Prostate gland (tissue), 2 donors: ENCODE results near the gene IL2RA. TPM values are rescaled to one million over a fixed set of nuclear protein-coding genes. Genes with fewer than 3 reads are reported as not detected.
"Not testable (repeated sequence)": the region's sequence is repeated elsewhere in the genome, so short reads cannot be mapped to it uniquely, and the experiment has no call there.

Source experiments
- DNase-seq: peaks from one replicate; pipeline ENCODE4 v3.0.0-alpha.2; 2019; ENCODE audit warnings: low spot score
- H3K27ac ChIP-seq, 2 donors: fragments of 200-600 bp; sonication (generic); 2 replicates each; pipeline ENCODE4 v1.5.1; 2017 to 2019
- H3K27me3 ChIP-seq: fragments of 200-600 bp; sonication (generic); replicated peaks from 2 replicates; pipeline ENCODE4 v1.5.1; 2019; ENCODE audit not compliant: insufficient read depth
- H3K36me3 ChIP-seq, 2 donors: fragments of 200-600 bp; sonication (generic); 1 replicate in 1 of 2; 2 replicates in 1 of 2; pipeline versions ENCODE4 v1.5.1 to v1.8.1; 2017 to 2019
- H3K4me1 ChIP-seq: fragments of 200-600 bp; sonication (generic); replicated peaks from 2 replicates; pipeline ENCODE4 v1.5.1; 2019
- H3K4me3 ChIP-seq, 2 donors: fragments of 200-600 bp; sonication (generic); 2 replicates each; pipeline ENCODE4 v1.5.1; 2017 to 2019
- H3K9me3 ChIP-seq: fragments of 200-600 bp; sonication (generic); 2 replicates; pipeline ENCODE4 v1.5.1; 2017
- CTCF ChIP-seq, 4 experiments: fragments of 200-600 bp in 2 of 4; fragments of 450-650 bp in 2 of 4; sonication (generic) in 2 of 4; IDR thresholded peaks; 1 replicate in 3 of 4; 2 replicates in 1 of 4; pipeline ENCODE4 v1.5.1; 2016 to 2019; ENCODE audit warnings: antibody characterized with exemption in 4 of 4, mild to moderate bottlenecking in 2 of 4, moderate library complexity in 2 of 4
- POLR2A ChIP-seq: fragments of 450-650 bp; IDR thresholded peaks from one replicate; pipeline ENCODE4 v1.6.1; 2016; ENCODE audit warnings: antibody characterized with exemption, mild to moderate bottlenecking
- POLR2AphosphoS5 ChIP-seq: sonication (generic); formaldehyde crosslinking; IDR thresholded peaks from one replicate; pipeline ENCODE4 v1.6.1; 2017; ENCODE audit warnings: antibody characterized with exemption
- WGBS: methylation state at CpG from one replicate; pipeline ENCODE4 v1.1.5; 2018; 5-methylcytosine and 5-hydroxymethylcytosine counted together
- intact Hi-C: fragments of 100-400 bp; cut with DNase I; formaldehyde crosslinking; loops from one replicate; pipeline ENCODE4 v1.14.2; 2022
- total RNA-seq, 2 donors: library from RNA; depleted of rRNA; stranded (reverse); fragments of >200 nt; gene quantifications; one replicate each; pipeline ENCODE4 v1.1.0, GENCODE V29; 2016

Gene IL2RA
- total RNA-seq, 2 donors from 2014 or later, result 1.9 TPM; not detected in 1

- intact Hi-C loops, result loop anchor here (2.0 kb wide), 3 partner anchors 43 to 293 kb away; partner anchors contain the start of gene PFKFB3
- no peak overlapping the region for H3K27ac ChIP-seq
- DNase-seq, result no peak
- TF ChIP-seq POLR2A (no peak), POLR2AphosphoS5 (no peak), CTCF (IDR thresholded peaks at IDR 0.05) (no peak)
- no peak overlapping the region for H3K4me3 ChIP-seq
- H3K36me3 ChIP-seq, result peaks cover 0 to 4% of the 10 kb centered on the region in 2 donors
- no peaks in the 10 kb centered on the region for H3K27me3 ChIP-seq
- no peaks in the 10 kb centered on the region for H3K9me3 ChIP-seq
- no peaks in the 10 kb centered on the region for H3K4me1 ChIP-seq
- WGBS, result 78% methylated on average over 6 of the region's 6 CpGs
Measured at GRCh38 chr10:6108072-6108471, 45.9 kb upstream of the IL2RA start.

GRCh38 chr10:6107616-6108015, 45.4 kb upstream of the IL2RA start:
- not testable (repeated sequence) for H3K36me3 ChIP-seq, H3K27ac ChIP-seq, DNase-seq, H3K4me1 ChIP-seq, H3K27me3 ChIP-seq, H3K9me3 ChIP-seq, H3K4me3 ChIP-seq
- WGBS, result 95% methylated on average over 3 of the region's 3 CpGs
- intact Hi-C loops, result loop anchor here (2.0 kb wide), 3 partner anchors 43 to 293 kb away; partner anchors contain the start of gene PFKFB3

- no peak for TF ChIP-seq POLR2A
- TF ChIP-seq POLR2AphosphoS5, result no peak
- no peak for TF ChIP-seq CTCF (IDR thresholded peaks at IDR 0.05)
Measured at GRCh38 chr10:6103591-6103990, 41.4 kb upstream of the IL2RA start.

GRCh38 chr10:6102128-6102527, 40.0 kb upstream of the IL2RA start:
- H3K4me3 ChIP-seq, result no peak overlapping the region
- no peaks in the 10 kb centered on the region for H3K9me3 ChIP-seq
- WGBS, result 95% methylated on average over 8 of the region's 8 CpGs
- TF ChIP-seq POLR2A (no peak), CTCF (IDR thresholded peaks at IDR 0.05) (no peak), POLR2AphosphoS5 (no peak)
- no peaks in the 10 kb centered on the region for H3K27me3 ChIP-seq
- no peaks in the 10 kb centered on the region for H3K4me1 ChIP-seq
- no peak overlapping the region for H3K27ac ChIP-seq
- no peak for DNase-seq
- H3K36me3 ChIP-seq, result peaks cover 0 to 2% of the 10 kb centered on the region in 2 donors
- intact Hi-C loops, result no loop called here

More at GRCh38 chr10:6103591-6103990, 41.4 kb upstream of the IL2RA start:
- Histone ChIP-seq H3K27ac (no peak overlapping the region), H3K27me3 (no peaks in the 10 kb centered on the region), H3K4me1 (no peaks in the 10 kb centered on the region), H3K36me3 (no peaks in the 10 kb centered on the region), H3K4me3 (no peak overlapping the region), H3K9me3 (no peaks in the 10 kb centered on the region)
- DNase-seq, result no peak
- intact Hi-C loops, result no loop called here
- 85% methylated on average over 8 of the region's 8 CpGs for WGBS

- no peak overlapping the region for H3K4me3 ChIP-seq
- H3K27me3 ChIP-seq, result no peaks in the 10 kb centered on the region
- no peaks in the 10 kb centered on the region for H3K9me3 ChIP-seq
- no peak overlapping the region for H3K27ac ChIP-seq
- peaks cover 0 to 5% of the 10 kb centered on the region in 2 donors for H3K36me3 ChIP-seq
- TF ChIP-seq POLR2A (no peak), POLR2AphosphoS5 (no peak), CTCF (IDR thresholded peaks at IDR 0.05) (no peak)
- H3K4me1 ChIP-seq, result no peaks in the 10 kb centered on the region
- intact Hi-C loops, result no loop called here
- DNase-seq, result no peak
- WGBS, result 87% methylated on average over 8 of the region's 8 CpGs
Measured at GRCh38 chr10:6101181-6101580, 39.0 kb upstream of the IL2RA start.
